ENCODE data around the gene BEST4. TPM values are rescaled to one million over a fixed set of nuclear protein-coding genes. Genes with fewer than 3 reads are reported as not detected.

The BEST4 gene
- total and polyA plus RNA-seq, 2 of the 13 experiments (the other 11 are each of a cell fraction or from before 2014, with no cell fraction given), result 0.77 to 1.4 TPM

DNA sequence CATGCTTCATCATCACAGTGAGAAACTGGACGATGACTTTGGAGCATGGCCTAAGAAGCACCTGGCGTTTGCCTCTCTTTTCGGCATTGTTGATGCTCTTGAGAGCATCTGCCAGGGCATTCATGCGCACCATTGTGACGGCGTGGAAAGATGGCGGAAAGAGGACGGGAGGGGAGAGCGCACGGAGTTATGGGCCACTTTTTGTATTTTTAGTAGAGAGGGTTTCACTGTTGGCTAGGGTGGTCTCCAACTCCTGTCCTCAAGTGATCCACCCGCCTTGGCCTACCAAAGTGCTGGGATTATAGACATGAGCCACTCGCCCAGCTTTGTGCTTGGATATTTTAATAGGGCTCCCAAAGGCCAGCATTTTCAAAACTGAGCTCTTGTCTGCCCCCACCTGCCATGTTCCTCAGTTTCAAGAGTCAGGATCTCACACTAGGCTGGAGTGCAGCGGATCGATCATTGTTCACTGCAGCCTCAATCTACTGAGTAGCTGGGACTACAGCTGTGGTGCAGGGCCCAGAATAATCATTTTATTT, 7.3 kb downstream of the BEST4 start (continued):
- TF ChIP-seq ZBTB3 (CRISPR knock-in tag; IDR thresholded peaks at IDR 0.05; ENCODE audit: borderline replicate concordance, low read depth) (no peak), ZNF451 (CRISPR knock-in tag; IDR thresholded peaks at IDR 0.05) (no peak)

DNA sequence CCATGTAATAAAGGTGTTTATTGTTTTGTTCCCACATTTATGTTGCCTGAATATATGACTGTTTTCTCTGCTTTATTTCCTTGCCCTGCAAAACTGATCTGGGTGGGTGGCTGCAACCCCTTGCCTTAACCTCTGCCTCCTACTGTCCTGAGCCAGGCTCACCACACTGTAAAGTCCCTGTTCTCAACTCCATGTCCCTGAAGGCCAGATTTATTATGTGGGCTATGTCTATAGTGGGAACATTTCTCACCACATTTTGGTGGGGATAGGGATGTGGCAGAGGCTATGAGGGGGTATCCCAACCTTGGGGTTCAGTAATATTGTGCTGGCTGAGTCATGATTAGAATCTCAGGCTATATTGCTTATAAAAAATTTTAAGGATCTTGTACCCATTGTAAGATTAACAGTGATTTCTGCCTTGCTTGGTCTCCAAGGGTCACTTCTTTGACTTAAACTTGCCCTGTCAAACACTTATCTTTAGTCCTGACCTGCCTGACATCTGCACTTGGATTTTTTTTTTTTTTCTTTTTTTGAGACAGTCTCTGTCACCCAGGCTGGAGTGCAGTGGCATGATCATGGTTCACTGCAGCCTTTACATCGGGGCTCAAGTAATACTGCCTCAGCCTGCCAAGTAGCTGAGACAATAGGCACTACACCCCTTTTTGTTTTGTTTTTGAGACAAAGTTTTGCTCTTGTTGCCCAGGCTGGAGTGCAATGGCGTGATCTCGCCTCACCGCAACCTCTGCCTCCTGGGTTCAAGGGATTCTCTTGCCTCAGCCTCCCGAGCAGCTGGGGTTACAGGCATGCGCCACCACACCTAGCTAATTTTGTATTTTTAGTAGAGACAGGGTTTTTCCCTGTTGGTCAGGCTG, 9.0 kb downstream of the BEST4 start:
- Histone ChIP-seq H4K20me1 (ENCODE audit: insufficient read depth, low read length) (peaks cover 36% of the 10 kb centered on the region), H3K79me2 (ENCODE audit: insufficient read depth, low read length) (peaks cover 35% of the 10 kb centered on the region), H3K27me3 (ENCODE audit: control insufficient read depth in 1 of 2, insufficient read depth in 2 of 2, low read length in 2 of 2) (no peaks in the 10 kb centered on the region; a peak in 1 of 5 replicates), H3K27ac (ENCODE audit: extremely low read length, insufficient read depth, low read length) (peak overlapping the region; percentile 9), H3K4me2 (ENCODE audit: low read depth, low read length) (no peak overlapping the region), H3K4me3 (replicated peaks in 1 of 3; ENCODE audit: insufficient read depth in 1 of 3, low read depth in 2 of 3, low read length in 3 of 3) (peak overlapping the region in 1 of 3 experiments; percentile 3; a peak in 1 of 6 replicates), H3K36me3 (replicated peaks in 1 of 2; ENCODE audit: control insufficient read depth in 1 of 2, insufficient read depth in 2 of 2, low read length in 2 of 2) (peaks cover 12 to 24% of the 10 kb centered on the region in 2 experiments), H3K9me3 (ENCODE audit: low read length) (no peaks in the 10 kb centered on the region), H3K9ac (ENCODE audit: insufficient read depth, low read depth, low read length) (no peak overlapping the region), H2AFZ (ENCODE audit: low read length) (no peak overlapping the region), H3K4me1 (ENCODE audit: insufficient read depth, low read length) (peaks cover 44% of the 10 kb centered on the region)
- FAIRE-seq (no peak), ATAC-seq (no peak), DNase-seq (ENCODE audit: low spot score) (no peak)
- no TSS peak for BruUV-seq (replicated peaks)
- ChIA-PET CTCF (ENCODE audit: low intra/inter-chr PET ratio, low total read pairs) (no interaction called here), POLR2A (interaction anchor here (1.2 to 2.5 kb wide), 5 partner anchors 10 to 48 kb away, joined by 3 to 14 read pairs (median 6); partner anchors contain the start of genes PLK3 and RNU5D-1)
- in situ Hi-C loops (cut with HindIII; ENCODE audit: extremely low pct_ligation_motif_present, low pct_unique_long_range_greater_than_20kb) (no loop called here), intact Hi-C loops (cut with micrococcal nuclease; ENCODE audit: unreplicated experiment) (no loop called here)
- WGBS (ENCODE audit: low lambda C conversion rate), result 98% methylated on average over 6 of the region's 6 CpGs
- TF ChIP-seq, protein P1, sequence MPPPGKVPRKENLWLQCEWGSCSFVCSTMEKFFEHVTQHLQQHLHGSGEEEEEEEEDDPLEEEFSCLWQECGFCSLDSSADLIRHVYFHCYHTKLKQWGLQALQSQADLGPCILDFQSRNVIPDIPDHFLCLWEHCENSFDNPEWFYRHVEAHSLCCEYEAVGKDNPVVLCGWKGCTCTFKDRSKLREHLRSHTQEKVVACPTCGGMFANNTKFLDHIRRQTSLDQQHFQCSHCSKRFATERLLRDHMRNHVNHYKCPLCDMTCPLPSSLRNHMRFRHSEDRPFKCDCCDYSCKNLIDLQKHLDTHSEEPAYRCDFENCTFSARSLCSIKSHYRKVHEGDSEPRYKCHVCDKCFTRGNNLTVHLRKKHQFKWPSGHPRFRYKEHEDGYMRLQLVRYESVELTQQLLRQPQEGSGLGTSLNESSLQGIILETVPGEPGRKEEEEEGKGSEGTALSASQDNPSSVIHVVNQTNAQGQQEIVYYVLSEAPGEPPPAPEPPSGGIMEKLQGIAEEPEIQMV (CRISPR knock-in tag; IDR thresholded peaks at IDR 0.05; ENCODE audit: low read depth), result no peak
- TF ChIP-seq POLR2A (IDR thresholded peaks at IDR 0.05; ENCODE audit: insufficient read depth in 1 of 2, low read depth in 2 of 2, low read length in 2 of 2) (peak; percentile 17 to 39; a peak in 3 of 4 replicates), ZBTB42 (CRISPR knock-in tag; IDR thresholded peaks at IDR 0.05) (no peak), ZNF296 (CRISPR knock-in tag; conservative IDR thresholded peaks at IDR 0.05) (no peak), ZNF124 (CRISPR knock-in tag; IDR thresholded peaks at IDR 0.05) (no peak), RBFOX2 (IDR thresholded peaks at IDR 0.05; ENCODE audit: low read depth, low read length) (peak; percentile 65)
- TF ChIP-seq, protein P2, sequence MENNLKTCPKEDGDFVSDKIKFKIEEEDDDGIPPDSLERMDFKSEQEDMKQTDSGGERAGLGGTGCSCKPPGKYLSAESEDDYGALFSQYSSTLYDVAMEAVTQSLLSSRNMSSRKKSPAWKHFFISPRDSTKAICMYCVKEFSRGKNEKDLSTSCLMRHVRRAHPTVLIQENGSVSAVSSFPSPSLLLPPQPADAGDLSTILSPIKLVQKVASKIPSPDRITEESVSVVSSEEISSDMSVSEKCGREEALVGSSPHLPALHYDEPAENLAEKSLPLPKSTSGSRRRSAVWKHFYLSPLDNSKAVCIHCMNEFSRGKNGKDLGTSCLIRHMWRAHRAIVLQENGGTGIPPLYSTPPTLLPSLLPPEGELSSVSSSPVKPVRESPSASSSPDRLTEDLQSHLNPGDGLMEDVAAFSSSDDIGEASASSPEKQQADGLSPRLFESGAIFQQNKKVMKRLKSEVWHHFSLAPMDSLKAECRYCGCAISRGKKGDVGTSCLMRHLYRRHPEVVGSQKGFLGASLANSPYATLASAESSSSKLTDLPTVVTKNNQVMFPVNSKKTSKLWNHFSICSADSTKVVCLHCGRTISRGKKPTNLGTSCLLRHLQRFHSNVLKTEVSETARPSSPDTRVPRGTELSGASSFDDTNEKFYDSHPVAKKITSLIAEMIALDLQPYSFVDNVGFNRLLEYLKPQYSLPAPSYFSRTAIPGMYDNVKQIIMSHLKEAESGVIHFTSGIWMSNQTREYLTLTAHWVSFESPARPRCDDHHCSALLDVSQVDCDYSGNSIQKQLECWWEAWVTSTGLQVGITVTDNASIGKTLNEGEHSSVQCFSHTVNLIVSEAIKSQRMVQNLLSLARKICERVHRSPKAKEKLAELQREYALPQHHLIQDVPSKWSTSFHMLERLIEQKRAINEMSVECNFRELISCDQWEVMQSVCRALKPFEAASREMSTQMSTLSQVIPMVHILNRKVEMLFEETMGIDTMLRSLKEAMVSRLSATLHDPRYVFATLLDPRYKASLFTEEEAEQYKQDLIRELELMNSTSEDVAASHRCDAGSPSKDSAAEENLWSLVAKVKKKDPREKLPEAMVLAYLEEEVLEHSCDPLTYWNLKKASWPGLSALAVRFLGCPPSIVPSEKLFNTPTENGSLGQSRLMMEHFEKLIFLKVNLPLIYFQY (CRISPR knock-in tag; IDR thresholded peaks at IDR 0.05; ENCODE audit: borderline replicate concordance), result no peak
- TF ChIP-seq, protein P3, sequence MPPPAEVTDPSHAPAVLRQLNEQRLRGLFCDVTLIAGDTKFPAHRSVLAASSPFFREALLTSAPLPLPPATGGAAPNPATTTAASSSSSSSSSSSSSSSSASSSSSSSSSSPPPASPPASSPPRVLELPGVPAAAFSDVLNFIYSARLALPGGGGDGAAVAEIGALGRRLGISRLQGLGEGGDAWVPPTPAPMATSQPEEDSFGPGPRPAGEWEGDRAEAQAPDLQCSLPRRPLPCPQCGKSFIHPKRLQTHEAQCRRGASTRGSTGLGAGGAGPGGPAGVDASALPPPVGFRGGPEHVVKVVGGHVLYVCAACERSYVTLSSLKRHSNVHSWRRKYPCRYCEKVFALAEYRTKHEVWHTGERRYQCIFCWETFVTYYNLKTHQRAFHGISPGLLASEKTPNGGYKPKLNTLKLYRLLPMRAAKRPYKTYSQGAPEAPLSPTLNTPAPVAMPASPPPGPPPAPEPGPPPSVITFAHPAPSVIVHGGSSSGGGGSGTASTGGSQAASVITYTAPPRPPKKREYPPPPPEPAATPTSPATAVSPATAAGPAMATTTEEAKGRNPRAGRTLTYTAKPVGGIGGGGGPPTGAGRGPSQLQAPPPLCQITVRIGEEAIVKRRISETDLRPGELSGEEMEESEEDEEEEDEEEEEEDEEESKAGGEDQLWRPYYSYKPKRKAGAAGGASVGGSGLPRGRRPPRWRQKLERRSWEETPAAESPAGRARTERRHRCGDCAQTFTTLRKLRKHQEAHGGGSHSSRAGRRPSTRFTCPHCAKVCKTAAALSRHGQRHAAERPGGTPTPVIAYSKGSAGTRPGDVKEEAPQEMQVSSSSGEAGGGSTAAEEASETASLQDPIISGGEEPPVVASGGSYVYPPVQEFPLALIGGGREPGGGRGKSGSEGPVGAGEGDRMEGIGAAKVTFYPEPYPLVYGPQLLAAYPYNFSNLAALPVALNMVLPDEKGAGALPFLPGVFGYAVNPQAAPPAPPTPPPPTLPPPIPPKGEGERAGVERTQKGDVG (CRISPR knock-in tag; IDR thresholded peaks at IDR 0.05; ENCODE audit: borderline replicate concordance), result no peak
- TF ChIP-seq, protein P4, sequence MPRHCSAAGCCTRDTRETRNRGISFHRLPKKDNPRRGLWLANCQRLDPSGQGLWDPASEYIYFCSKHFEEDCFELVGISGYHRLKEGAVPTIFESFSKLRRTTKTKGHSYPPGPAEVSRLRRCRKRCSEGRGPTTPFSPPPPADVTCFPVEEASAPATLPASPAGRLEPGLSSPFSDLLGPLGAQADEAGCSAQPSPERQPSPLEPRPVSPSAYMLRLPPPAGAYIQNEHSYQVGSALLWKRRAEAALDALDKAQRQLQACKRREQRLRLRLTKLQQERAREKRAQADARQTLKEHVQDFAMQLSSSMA (CRISPR knock-in tag; IDR thresholded peaks at IDR 0.05), result no peak

All from HepG2 (cell line).